ENCODE results near the gene KLF5.
"Not testable (repeated sequence)": the region's sequence is repeated elsewhere in the genome, so short reads cannot be mapped to it uniquely, and the experiment has no call there.

KLF5 gene

GRCh38 chr13:73082895-73083294 lies 24.1 kb downstream of the KLF5 start:
- DNase-seq (ENCODE audit: low spot score) = no peak

- no peak for DNase-seq (ENCODE audit: low spot score)
Measured at GRCh38 chr13:73088332-73088935, 29.6 kb downstream of the KLF5 start.

GRCh38 chr13:73089213-73089612 lies 30.4 kb downstream of the KLF5 start:
- DNase-seq (ENCODE audit: low spot score) = no peak

GRCh38 chr13:73090116-73090822 lies 31.5 kb downstream of the KLF5 start:
- DNase-seq (ENCODE audit: low spot score) = no peak

- no peak for DNase-seq (ENCODE audit: low spot score)
Measured at GRCh38 chr13:73090823-73091187, 32.0 kb downstream of the KLF5 start.

- DNase-seq (ENCODE audit: low spot score) = no peak
Measured at GRCh38 chr13:73092829-73093228, 34.0 kb downstream of the KLF5 start.

GRCh38 chr13:73096173-73096572 lies 37.4 kb downstream of the KLF5 start:
- no peak for DNase-seq (ENCODE audit: low spot score)

GRCh38 chr13:73096638-73097037 lies 37.8 kb downstream of the KLF5 start:
- DNase-seq (ENCODE audit: low spot score) = no peak

GRCh38 chr13:73100781-73101180 lies 42.0 kb downstream of the KLF5 start:
- not testable (repeated sequence) for DNase-seq (ENCODE audit: low spot score)

GRCh38 chr13:73101351-73102007 lies 42.7 kb downstream of the KLF5 start:
- DNase-seq (ENCODE audit: low spot score) = no peak

- no peak for DNase-seq (ENCODE audit: low spot score)
Measured at GRCh38 chr13:73103238-73103637, 44.4 kb downstream of the KLF5 start.

GRCh38 chr13:73106513-73107178 lies 47.8 kb downstream of the KLF5 start:
- no peak for DNase-seq (ENCODE audit: low spot score)

- DNase-seq (ENCODE audit: low spot score) = peak; percentile 8
Measured at GRCh38 chr13:73107481-73107880, 48.7 kb downstream of the KLF5 start.

- DNase-seq (ENCODE audit: low spot score) = no peak
Measured at GRCh38 chr13:73107970-73108369, 49.2 kb downstream of the KLF5 start.

- no peak for DNase-seq (ENCODE audit: low spot score)
Measured at GRCh38 chr13:73109288-73109899, 50.6 kb downstream of the KLF5 start.

GRCh38 chr13:73109969-73110368 lies 51.2 kb downstream of the KLF5 start:
- no peak for DNase-seq (ENCODE audit: low spot score)

- DNase-seq (ENCODE audit: low spot score) = no peak
Measured at GRCh38 chr13:73110814-73111213, 52.0 kb downstream of the KLF5 start.

GRCh38 chr13:73111331-73111730 lies 52.5 kb downstream of the KLF5 start:
- no peak for DNase-seq (ENCODE audit: low spot score)

- DNase-seq (ENCODE audit: low spot score) = no peak
Measured at GRCh38 chr13:73119612-73120011, 60.8 kb downstream of the KLF5 start.
